HCT116 (cell line): Measurements from ENCODE around the gene SOS1. TPM values are rescaled to one million over a fixed set of nuclear protein-coding genes. Genes with fewer than 3 reads are reported as not detected.

ENCODE experiments used
- ATAC-seq: fragments of 200-7000 bp; cut with Tn5 transposase; 2 replicates; pipeline ENCODE4 v1.9.1; 2020; ENCODE audit warnings: mild to moderate bottlenecking, moderate library complexity
- BruUV-seq: library from RNA; stranded (reverse); fragments of 400-500 nt; replicated peaks from 2 replicates; lab custom pipeline; 2021; lab: Mats Ljungman, UMichigan
- CTCF ChIA-PET: fragments of 300-600 bp; sonication (Branson Sonifier 250); formaldehyde crosslinking; loops from one replicate; lab custom pipeline; 2021; ENCODE audit warnings: antibody characterized with exemption; lab: Charles Lee
- POLR2A ChIA-PET: fragments of 300-600, 350-600 bp; sonication (Branson Sonifier 250); formaldehyde crosslinking; loops from one replicate; lab custom pipeline; 2021; ENCODE audit warnings: antibody characterized with exemption; lab: Charles Lee
- RAD21 ChIA-PET, 2 experiments: fragments of 300-600 bp; sonication (Branson Sonifier 250); formaldehyde crosslinking; loops; one replicate each; lab custom pipeline; 2023; ENCODE audit warnings: low total read pairs in 2 of 2; ENCODE audit not compliant: uncharacterized antibody in 2 of 2, unreplicated experiment in 2 of 2, low non-redundant PET in 1 of 2; lab: Charles Lee
- DNase-seq: peaks from one replicate; pipeline ENCODE4 v3.0.0-alpha.2; 2010; ENCODE audit warnings: low read depth, low spot score
- H2AFZ ChIP-seq: fragments of 200-600 bp; shearing (Covaris generic), sonication (generic); 2 replicates; pipeline ENCODE4 v1.6.1; 2017; ENCODE audit warnings: low read depth, mixed run types, mixed read lengths, antibody characterized with exemption, low read length; ENCODE audit not compliant: poor library complexity, severe bottlenecking
- H3K27ac ChIP-seq: 2 replicates; pipeline ENCODE4 v1.5.1; 2012; ENCODE audit warnings: low read depth, low read length
- H3K27me3 ChIP-seq: fragments of 200-600 bp; sonication (generic); 2 replicates; pipeline ENCODE4 v1.6.1; 2016; ENCODE audit warnings: mixed run types, low read length, mixed read lengths; ENCODE audit not compliant: insufficient read depth
- H3K36me3 ChIP-seq, 2 experiments: fragments of 200-500 bp in 1 of 2; fragments of 200-600 bp in 1 of 2; sonication (Bioruptor generic) in 1 of 2; sonication (generic) in 1 of 2; 2 replicates each; pipeline versions ENCODE4 v1.5.1 to v1.6.1; 2014 to 2016; ENCODE audit warnings: low read length in 2 of 2, inconsistent platforms in 1 of 2, mixed read lengths in 1 of 2, mixed run types in 1 of 2; ENCODE audit not compliant: insufficient read depth in 2 of 2, control insufficient read depth in 1 of 2
- H3K4me1 ChIP-seq, 2 experiments: fragments of 200-600 bp in 1 of 2; sonication (generic) in 1 of 2; 2 replicates each; pipeline versions ENCODE4 v1.5.1 to v1.6.1; 2012 to 2017; ENCODE audit warnings: low read length in 2 of 2, inconsistent platforms in 1 of 2, mild to moderate bottlenecking in 1 of 2, mixed read lengths in 1 of 2, mixed run types in 1 of 2, moderate library complexity in 1 of 2; ENCODE audit not compliant: insufficient read depth in 2 of 2, control insufficient read depth in 1 of 2
- H3K4me2 ChIP-seq: fragments of 200-600 bp; sonication (generic); 2 replicates; pipeline ENCODE4 v1.6.1; 2017; ENCODE audit warnings: mixed run types, low read length, mixed read lengths
- H3K4me3 ChIP-seq, 2 experiments: fragments of 200-600 bp in 1 of 2; sonication (generic) in 1 of 2; replicated peaks in 1 of 2; 2 replicates each; pipeline ENCODE4 v1.5.1; 2011 to 2016; ENCODE audit warnings: low read length in 2 of 2, control low read depth in 1 of 2, low read depth in 1 of 2, mild to moderate bottlenecking in 1 of 2, mixed read lengths in 1 of 2, mixed run types in 1 of 2
- H3K79me2 ChIP-seq: fragments of 200-600 bp; sonication (generic); 2 replicates; pipeline ENCODE4 v1.6.1; 2017; ENCODE audit warnings: mild to moderate bottlenecking, mixed run types, low read length, moderate library complexity, mixed read lengths; ENCODE audit not compliant: insufficient read depth
- H3K9ac ChIP-seq: fragments of 200-600 bp; sonication (generic); 2 replicates; pipeline ENCODE4 v1.6.1; 2016; ENCODE audit warnings: low read length, mixed read lengths
- H3K9me2 ChIP-seq: fragments of 200-600 bp; sonication (generic), shearing (Covaris generic); 2 replicates; pipeline ENCODE4 v1.6.1; 2017; ENCODE audit warnings: mixed run types, mild to moderate bottlenecking, moderate library complexity; ENCODE audit not compliant: insufficient read depth
- H3K9me3 ChIP-seq, 2 experiments: fragments of 200-500 bp in 1 of 2; fragments of 200-600 bp in 1 of 2; sonication (Bioruptor generic) in 1 of 2; sonication (generic) in 1 of 2; 2 replicates each; pipeline ENCODE4 v1.6.1; 2014 to 2017; ENCODE audit warnings: low read length in 2 of 2, mixed read lengths in 2 of 2, inconsistent platforms in 1 of 2, low read depth in 1 of 2, mild to moderate bottlenecking in 1 of 2, mixed run types in 1 of 2, moderate library complexity in 1 of 2; ENCODE audit not compliant: control insufficient read depth in 1 of 2, insufficient read depth in 1 of 2
- H4K20me1 ChIP-seq: fragments of 200-600 bp; sonication (generic), shearing (Covaris generic); 2 replicates; pipeline ENCODE4 v1.6.1; 2017; ENCODE audit warnings: mixed run types, mild to moderate bottlenecking, moderate library complexity; ENCODE audit not compliant: insufficient read depth
- CBX3 ChIP-seq: IDR thresholded peaks from 2 replicates; pipeline ENCODE4 v1.6.1; 2012; ENCODE audit warnings: low read depth
- CEBPB ChIP-seq: IDR thresholded peaks from 2 replicates; pipeline ENCODE4 v1.6.1; 2012; ENCODE audit warnings: low read depth
- EGR1 ChIP-seq: IDR thresholded peaks from 2 replicates; pipeline ENCODE4 v1.6.1; 2012; ENCODE audit warnings: low read depth
- EZH2phosphoT487 ChIP-seq: fragments of 200-600 bp; IDR thresholded peaks from 2 replicates; pipeline ENCODE4 v1.6.1; 2018; ENCODE audit warnings: antibody characterized with exemption, borderline replicate concordance
- FOSL1 ChIP-seq: IDR thresholded peaks from 2 replicates; pipeline ENCODE4 v1.6.1; 2012; ENCODE audit warnings: low read depth
- JUND ChIP-seq: IDR thresholded peaks from 2 replicates; pipeline ENCODE4 v1.6.1; 2012
- MAX ChIP-seq: IDR thresholded peaks from 2 replicates; pipeline ENCODE4 v1.6.1; 2012
- RAD21 ChIP-seq: IDR thresholded peaks from 2 replicates; pipeline ENCODE4 v1.6.1; 2012; ENCODE audit warnings: low read depth, mild to moderate bottlenecking
- SIN3A ChIP-seq: IDR thresholded peaks from 2 replicates; pipeline ENCODE4 v1.6.1; 2012; ENCODE audit warnings: low read depth
- SRF ChIP-seq: IDR thresholded peaks from 2 replicates; pipeline ENCODE4 v1.6.1; 2012; ENCODE audit warnings: low read depth
- TCF7L2 ChIP-seq: IDR thresholded peaks from 2 replicates; pipeline ENCODE4 v1.7.0; 2011; ENCODE audit warnings: borderline replicate concordance, inconsistent platforms; ENCODE audit not compliant: insufficient read depth, insufficient read length; ENCODE audit errors: extremely low read depth
- YY1 ChIP-seq: IDR thresholded peaks from 2 replicates; pipeline ENCODE4 v1.6.1; 2011; ENCODE audit warnings: low read length, low read depth, moderate library complexity, mild to moderate bottlenecking; ENCODE audit not compliant: insufficient replicate concordance; ENCODE audit errors: extremely low read depth
- ZBTB33 ChIP-seq: IDR thresholded peaks from 2 replicates; pipeline ENCODE4 v1.6.1; 2011; ENCODE audit warnings: mild to moderate bottlenecking, low read length, moderate library complexity; ENCODE audit not compliant: insufficient replicate concordance; ENCODE audit errors: extremely low read depth
- ZFX ChIP-seq: fragments of 450-650 bp; IDR thresholded peaks from 2 replicates; pipeline ENCODE4 v1.6.1; 2017
- ZNF274 ChIP-seq: fragments of 200-500 bp; sonication (Bioruptor generic); IDR thresholded peaks from 2 replicates; pipeline ENCODE4 v1.6.1; 2014; ENCODE audit warnings: mild to moderate bottlenecking, low read depth, low read length, inconsistent platforms
- intact Hi-C: fragments of 100-400 bp; cut with micrococcal nuclease; formaldehyde crosslinking; loops from 2 replicates; pipeline ENCODE4 v1.10.0; 2022
- total RNA-seq: library from RNA; stranded (reverse); gene quantifications from one replicate; pipeline ENCODE4 v1.2.1, GENCODE V29; 2021; ENCODE audit not compliant: unreplicated experiment
- TF ChIP-seq, protein P1 (sequence below): IDR thresholded peaks from 2 replicates; pipeline ENCODE4 v1.6.1; 2012; ENCODE audit warnings: low read depth

SOS1 gene
- total RNA-seq, 1 experiment from 2014 or later = 19.4 TPM

DNA sequence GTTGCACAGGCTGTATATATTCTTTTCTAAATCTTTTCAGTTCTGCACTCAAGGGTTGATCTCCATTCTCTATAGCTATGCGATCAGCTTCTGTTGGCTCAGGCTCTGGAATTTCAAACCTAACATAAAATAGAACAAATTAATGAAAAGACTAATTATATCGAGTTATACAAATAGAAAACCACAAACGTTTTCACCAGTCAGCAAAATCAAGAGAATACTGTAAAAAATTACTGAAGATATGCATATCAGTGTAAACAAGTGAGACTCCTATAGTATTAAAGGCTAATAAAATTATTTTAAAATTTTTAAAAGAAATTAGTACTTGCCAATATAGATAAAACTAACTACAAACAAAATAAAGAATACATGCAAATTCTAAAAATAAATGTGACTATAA lies 107.0 kb downstream of the SOS1 start:
- no peak overlapping the region for H3K27ac ChIP-seq
- no peak overlapping the region for H2AFZ ChIP-seq
- intact Hi-C loops = no loop called here
- H3K4me1 ChIP-seq = no peaks in the 10 kb centered on the region
- no peak overlapping the region for H3K4me3 ChIP-seq
- ATAC-seq (no peak), DNase-seq (no peak)
- no peaks in the 10 kb centered on the region for H3K27me3 ChIP-seq
- H3K9me2 ChIP-seq = no peaks in the 10 kb centered on the region
- POLR2A ChIA-PET = no interaction called here
- no peak overlapping the region for H3K4me2 ChIP-seq
- BruUV-seq = no TSS peak
- TF ChIP-seq ZFX (no peak), ZBTB33 (no peak), ZNF274 (no peak), YY1 (no peak), EZH2phosphoT487 (no peak), JUND (no peak)
- H3K9me3 ChIP-seq = no peaks in the 10 kb centered on the region
- H4K20me1 ChIP-seq = no peaks in the 10 kb centered on the region
- H3K36me3 ChIP-seq = 0 out of 4 replicates have a peak, but pooled peaks cover 0 to 4% of the 10 kb centered on the region in 2 experiments
- H3K79me2 ChIP-seq = no peaks in the 10 kb centered on the region
- CTCF ChIA-PET = no interaction called here
- RAD21 ChIA-PET = no interaction called here
- H3K9ac ChIP-seq = no peak overlapping the region

- H3K4me2 ChIP-seq = no peak overlapping the region
- H3K4me3 ChIP-seq = no peak overlapping the region
- no peak overlapping the region for H2AFZ ChIP-seq
- no peaks in the 10 kb centered on the region for H3K4me1 ChIP-seq
- H3K9me3 ChIP-seq = no peaks in the 10 kb centered on the region
- ATAC-seq (no peak), DNase-seq (no peak)
- no TSS peak for BruUV-seq
- ChIA-PET CTCF (no interaction called here), RAD21 (no interaction called here), POLR2A (no interaction called here)
- no peaks in the 10 kb centered on the region for H4K20me1 ChIP-seq
- H3K9ac ChIP-seq = no peak overlapping the region
- H3K9me2 ChIP-seq = no peaks in the 10 kb centered on the region
- intact Hi-C loops = no loop called here
- H3K79me2 ChIP-seq = no peaks in the 10 kb centered on the region
- no peak for TF ChIP-seq EZH2phosphoT487
- no peak for TF ChIP-seq CEBPB
- TF ChIP-seq ZFX = no peak
- TF ChIP-seq TCF7L2 = no peak
- no peak for TF ChIP-seq MAX
- no peak for TF ChIP-seq FOSL1
- no peak for TF ChIP-seq SIN3A
- TF ChIP-seq, protein P1, sequence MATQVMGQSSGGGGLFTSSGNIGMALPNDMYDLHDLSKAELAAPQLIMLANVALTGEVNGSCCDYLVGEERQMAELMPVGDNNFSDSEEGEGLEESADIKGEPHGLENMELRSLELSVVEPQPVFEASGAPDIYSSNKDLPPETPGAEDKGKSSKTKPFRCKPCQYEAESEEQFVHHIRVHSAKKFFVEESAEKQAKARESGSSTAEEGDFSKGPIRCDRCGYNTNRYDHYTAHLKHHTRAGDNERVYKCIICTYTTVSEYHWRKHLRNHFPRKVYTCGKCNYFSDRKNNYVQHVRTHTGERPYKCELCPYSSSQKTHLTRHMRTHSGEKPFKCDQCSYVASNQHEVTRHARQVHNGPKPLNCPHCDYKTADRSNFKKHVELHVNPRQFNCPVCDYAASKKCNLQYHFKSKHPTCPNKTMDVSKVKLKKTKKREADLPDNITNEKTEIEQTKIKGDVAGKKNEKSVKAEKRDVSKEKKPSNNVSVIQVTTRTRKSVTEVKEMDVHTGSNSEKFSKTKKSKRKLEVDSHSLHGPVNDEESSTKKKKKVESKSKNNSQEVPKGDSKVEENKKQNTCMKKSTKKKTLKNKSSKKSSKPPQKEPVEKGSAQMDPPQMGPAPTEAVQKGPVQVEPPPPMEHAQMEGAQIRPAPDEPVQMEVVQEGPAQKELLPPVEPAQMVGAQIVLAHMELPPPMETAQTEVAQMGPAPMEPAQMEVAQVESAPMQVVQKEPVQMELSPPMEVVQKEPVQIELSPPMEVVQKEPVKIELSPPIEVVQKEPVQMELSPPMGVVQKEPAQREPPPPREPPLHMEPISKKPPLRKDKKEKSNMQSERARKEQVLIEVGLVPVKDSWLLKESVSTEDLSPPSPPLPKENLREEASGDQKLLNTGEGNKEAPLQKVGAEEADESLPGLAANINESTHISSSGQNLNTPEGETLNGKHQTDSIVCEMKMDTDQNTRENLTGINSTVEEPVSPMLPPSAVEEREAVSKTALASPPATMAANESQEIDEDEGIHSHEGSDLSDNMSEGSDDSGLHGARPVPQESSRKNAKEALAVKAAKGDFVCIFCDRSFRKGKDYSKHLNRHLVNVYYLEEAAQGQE = no peak
- no peak for TF ChIP-seq RAD21
- no peak for TF ChIP-seq YY1
- TF ChIP-seq CBX3 = no peak
- TF ChIP-seq SRF = no peak
- no peak for TF ChIP-seq EGR1
- no peaks in the 10 kb centered on the region for H3K27me3 ChIP-seq
- H3K27ac ChIP-seq = no peak overlapping the region
- H3K36me3 ChIP-seq = peaks cover 5 to 15% of the 10 kb centered on the region in 2 experiments; a peak in 3 of 4 replicates
Observed at GRCh38 chr2:39008665-39009064, 112.2 kb downstream of the SOS1 start.
